ENCODE data around the gene HIKESHI. TPM values are rescaled to one million over a fixed set of nuclear protein-coding genes. Genes with fewer than 3 reads are reported as not detected.

Gene HIKESHI
- total RNA-seq, 2 experiments from 2014 or later = 53.5 to 54.9 TPM

DNA sequence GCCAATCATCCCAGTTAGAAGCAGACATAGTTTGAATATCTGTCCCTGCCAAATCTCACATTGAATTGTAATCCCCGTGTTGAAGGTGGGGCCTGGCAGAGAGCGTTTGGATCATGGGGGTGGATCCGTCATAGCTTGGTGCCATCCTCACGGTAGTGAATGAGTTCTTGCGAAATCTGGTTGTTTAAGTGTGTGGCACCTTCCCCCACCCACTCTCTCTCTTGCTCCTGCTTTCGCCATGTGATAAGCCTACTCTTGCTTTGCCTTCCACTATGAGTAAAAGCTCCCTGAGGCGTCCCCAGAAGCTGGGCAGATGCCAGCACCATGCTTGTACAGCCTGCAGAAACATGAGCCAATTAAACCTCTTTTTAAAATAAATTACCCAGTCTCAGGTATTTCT, 67.6 kb downstream of the HIKESHI start:
- POLR2A ChIA-PET = no interaction called here
- CTCF ChIA-PET = no interaction called here

DNA sequence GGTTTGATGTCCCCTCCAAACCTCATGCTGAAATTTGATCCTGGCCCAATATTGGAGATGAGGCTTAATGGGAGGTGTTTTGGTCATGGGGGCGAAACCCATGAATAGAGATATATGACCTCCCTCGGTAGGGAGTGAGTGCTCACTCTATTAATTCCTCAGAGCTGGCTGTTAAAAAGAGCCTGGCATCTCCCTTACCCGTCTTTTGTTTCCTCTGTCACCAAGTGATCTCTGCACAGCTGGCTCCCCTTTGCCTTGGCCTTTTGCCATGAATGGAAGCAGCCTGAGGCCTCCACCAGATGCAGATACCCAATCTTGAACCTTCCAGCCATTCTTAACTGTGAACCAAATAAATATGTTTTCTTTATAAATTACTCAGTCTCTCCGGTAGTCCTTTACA, 68.1 kb downstream of the HIKESHI start:
- ChIA-PET CTCF (no interaction called here), POLR2A (no interaction called here)

DNA sequence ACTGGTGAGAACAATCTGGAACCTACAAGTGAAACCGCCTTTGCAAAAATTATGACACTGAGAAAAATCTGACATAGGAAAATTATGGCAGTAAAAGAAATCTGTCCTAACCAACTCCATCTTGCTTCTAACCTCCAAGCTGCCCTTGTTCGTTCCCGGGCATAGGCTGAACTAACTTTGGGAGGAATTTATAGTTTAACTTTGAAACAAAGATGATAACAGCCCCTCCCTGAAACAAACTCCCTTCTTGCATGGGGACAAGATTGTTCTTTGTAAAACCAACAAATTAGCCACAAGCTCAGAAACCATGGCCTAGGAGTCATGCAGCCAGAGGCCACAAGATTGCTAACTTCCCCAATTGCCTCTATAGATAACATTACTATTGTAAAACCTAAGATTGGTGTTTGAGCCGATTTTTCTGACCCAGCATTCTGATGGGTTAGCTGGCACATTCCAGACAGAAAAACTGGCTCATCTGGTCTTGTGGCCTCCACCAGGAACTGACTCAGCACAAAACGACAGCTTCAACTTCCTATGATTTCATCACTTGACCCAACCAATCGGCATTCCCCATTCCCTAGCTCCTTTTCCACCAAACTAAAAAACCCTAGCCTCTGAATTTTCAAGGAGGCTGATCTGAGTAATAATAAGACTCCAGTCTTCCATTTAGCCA, 69.0 kb downstream of the HIKESHI start:
- ChIA-PET POLR2A (no interaction called here), CTCF (no interaction called here)

DNA sequence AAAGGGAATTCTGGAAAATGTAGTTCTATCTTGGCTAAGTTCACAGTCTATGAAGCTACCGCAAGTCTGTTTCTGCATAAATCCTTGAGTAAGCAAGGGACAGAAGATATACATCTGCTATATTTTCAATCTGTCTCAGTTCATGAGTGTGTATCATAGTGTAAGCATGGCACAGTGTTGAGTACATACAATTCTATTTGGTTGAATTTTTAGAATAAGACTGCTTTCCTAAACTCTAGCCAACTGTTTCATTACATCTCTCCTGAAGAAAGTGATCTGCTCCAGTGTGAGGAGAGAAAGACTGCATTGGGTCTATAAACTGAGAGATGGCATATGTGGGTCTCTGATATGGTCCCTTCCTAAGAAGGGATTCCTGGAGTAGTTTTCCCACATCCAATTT, 70.0 kb downstream of the HIKESHI start:
- POLR2A ChIA-PET = no interaction called here
- CTCF ChIA-PET = no interaction called here

DNA sequence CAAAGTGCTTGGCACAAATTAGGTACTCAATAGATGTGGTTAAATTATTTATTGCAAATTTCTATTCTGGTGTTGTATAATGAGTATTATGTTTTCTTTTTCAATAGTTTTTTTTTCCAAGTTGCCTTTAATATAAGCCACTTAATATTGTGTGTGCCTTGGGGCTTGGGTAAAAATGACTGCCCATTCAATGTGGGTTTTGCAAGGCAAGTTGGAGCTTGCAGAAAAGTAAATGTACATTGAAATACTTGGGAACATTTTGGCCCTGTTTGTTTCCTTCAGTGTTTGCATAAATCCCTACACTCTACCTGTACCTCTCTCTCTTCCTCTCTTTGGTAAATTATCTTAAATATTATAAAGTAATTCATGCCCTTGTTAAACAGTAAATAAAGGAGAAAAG, 70.5 kb downstream of the HIKESHI start:
- ChIA-PET CTCF (no interaction called here), POLR2A (no interaction called here)

DNA sequence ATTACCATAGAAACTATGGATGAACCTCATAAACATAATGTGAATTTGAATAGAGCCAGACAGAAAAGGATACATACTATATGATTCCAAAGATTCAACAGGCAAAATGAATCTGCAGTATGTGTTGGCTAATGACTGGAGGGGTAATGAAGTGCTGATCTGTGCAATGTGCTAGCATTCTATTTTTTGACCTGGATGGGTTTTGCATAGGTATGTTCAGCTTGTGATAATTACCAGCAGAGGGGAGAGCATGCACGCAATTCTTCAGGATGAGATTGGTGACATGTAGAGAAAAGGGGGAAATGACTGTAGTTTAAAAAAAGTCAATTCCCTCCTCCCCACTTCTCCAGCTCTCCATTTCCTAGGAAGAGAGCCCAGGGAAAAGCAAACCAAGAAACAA, 72.0 kb downstream of the HIKESHI start:
- POLR2A ChIA-PET = no interaction called here
- CTCF ChIA-PET = no interaction called here

DNA sequence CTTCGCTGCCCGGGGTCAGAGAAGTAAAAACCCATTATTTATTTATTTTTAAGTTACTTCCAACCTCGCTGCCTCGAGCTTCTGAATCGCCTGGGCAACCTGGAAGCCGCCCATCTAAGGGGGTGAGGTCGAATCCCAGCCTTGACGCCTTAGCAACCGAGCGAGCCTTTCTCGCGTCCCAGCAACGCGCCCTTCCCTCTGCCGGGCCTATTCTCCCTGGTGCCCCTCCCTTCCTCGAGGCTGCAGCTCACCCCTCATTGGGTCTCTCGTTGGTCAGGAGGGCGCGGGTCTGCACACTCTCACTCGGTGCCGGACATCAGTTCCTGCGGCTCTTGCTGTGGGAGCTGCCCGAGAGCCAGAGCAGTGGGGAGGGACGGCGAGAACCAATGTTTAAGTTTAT, 72.5 kb downstream of the HIKESHI start, which contains the start of gene CCDC81:
Gene CCDC81 (plus strand): TSS at position 302 of the 400 bp plus-strand sequence. CDS start 277 bp downstream, outside the sequence.
- ChIA-PET CTCF (no interaction called here), POLR2A (no interaction called here)

DNA sequence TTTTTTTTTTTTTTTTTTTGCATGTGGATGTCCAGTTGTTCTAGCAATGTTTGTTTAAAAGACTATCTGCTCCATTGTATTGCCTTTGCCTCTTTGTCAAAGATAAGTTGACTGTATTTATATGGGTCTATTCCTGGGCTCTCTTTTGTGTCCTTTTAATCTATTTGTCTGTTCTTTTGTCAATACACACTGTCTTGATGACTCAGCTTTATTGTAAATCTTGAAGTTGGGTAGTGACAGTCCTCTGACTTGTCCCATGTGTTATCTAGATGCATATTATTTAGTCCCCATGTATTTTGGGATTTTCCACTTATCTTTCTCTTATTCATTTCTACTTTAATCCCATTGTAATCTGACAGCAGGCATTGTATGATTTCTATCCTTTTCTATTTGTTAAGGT, 75.9 kb downstream of the HIKESHI start:
- ChIA-PET POLR2A (no interaction called here), CTCF (no interaction called here)

DNA sequence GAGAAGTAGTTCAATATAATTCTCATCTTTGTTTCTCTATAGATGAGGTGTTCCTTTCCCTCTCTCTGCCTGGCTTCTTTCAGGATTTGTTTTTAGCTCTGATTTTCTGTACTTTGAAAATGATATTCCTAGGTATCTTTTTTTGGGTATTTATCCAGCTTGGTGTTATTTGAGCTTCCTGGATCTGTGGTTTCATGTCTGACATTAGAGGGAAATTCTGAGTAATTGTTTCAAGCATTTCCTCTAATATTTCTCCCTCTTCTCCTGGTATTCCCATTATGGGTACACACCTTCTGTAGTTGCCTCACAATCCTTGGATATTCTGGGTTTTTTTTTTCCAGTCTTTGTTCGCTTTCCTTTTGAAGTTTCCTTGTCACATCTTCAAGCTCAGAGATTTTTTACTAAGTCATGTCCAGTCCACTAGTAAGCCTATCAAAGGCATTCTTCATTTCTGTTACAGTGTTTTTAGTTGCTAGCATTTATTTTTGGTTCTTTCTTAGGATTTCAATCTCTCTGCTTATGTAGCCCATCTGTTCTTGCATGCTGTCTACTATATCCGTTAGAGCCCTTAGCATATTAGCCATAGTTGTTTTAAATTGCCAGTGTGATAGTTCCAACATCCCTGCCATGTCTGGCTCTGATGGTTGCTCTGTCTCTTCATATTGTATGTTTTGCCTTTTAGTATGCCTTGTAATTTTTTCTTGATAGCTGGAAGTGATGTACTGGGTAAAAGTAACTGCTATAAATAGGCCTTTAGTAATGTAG, 78.4 kb downstream of the HIKESHI start:
- CTCF ChIA-PET = interaction anchor here (0.5 kb wide), 1 partner anchor 334 kb away, joined by 6 read pairs; no protein-coding TSS in a partner anchor
- POLR2A ChIA-PET = no interaction called here

DNA sequence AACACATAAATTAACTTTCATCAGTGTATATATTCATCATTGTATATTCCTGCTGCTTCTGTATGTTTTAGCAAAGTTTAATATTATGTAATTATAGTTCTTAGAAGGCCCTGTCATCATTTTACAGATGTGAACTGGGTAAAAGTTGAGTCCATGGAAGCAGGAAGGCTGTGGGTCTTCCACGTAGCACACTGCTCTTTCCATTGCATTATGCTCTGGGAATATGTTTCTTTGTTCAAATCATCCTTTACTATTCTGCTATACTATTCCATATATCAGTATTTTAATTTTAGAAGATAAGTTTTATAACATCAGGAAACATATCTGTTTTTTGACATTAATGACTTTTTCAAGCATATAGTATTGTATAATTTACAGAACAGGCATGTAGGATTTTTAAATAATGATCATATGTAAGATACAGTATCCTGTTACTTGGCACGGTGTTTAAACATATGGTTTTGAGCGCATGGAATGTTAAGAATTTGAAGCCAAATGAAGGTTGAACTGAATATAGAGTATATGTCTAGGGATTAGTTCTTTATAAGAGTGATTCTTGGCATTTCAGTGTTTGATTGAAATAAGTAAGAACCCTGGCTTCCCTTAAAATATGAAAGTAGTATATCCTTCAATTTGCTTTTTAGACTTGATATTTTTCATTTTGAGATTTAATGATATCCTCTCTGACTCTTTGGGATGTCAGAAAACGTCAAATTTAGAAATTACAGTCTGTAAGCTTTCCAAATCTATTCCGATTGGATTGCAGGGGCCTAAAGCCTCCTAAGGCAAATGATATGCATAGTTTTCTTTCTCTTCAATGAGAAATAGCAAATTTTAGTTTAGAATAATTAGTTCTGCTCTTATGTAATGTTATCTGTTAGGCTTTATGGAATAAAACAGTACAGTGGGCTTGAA, 81.3 kb downstream of the HIKESHI start:
- ChIA-PET POLR2A (no interaction called here), CTCF (no interaction called here)

DNA sequence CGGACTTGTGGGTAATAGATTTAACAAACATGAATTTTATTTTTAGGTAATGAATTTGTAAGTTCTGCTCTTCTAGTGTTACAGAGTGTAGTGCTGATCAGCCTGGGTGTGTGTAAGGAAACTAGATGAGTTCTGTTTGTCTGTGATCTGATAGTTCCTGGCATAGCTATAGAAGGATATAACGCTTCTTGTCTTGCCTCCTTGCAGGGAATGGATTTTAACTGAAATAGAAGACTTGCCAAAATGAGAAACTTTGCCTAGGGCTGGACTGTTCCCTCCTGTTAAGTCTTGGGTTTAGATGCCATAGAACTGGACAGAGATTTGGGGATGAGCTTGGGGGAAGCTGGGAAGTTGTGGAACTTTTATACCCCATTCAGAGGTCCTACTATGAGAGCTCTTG, 84.2 kb downstream of the HIKESHI start:
- POLR2A ChIA-PET = no interaction called here
- CTCF ChIA-PET = no interaction called here

DNA sequence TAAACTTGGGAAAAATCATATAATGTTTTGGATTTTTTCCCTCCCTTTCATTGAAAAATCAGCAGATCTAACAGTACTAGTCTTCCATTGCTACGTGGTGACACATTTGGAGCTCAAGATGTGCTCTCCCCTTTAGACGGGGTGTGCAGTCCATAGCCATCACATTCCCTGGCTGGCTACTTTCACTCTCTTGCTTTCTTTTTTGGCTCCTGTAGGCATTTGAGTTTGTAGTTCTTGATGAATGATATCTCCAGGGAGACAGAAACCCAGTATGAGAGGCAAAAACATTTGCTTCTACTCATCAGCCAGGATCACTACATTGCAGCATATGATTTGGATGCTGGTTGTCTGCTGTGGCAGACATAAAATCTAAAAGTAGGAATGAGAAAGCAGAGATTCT, 84.7 kb downstream of the HIKESHI start:
- POLR2A ChIA-PET = no interaction called here
- CTCF ChIA-PET = no interaction called here

DNA sequence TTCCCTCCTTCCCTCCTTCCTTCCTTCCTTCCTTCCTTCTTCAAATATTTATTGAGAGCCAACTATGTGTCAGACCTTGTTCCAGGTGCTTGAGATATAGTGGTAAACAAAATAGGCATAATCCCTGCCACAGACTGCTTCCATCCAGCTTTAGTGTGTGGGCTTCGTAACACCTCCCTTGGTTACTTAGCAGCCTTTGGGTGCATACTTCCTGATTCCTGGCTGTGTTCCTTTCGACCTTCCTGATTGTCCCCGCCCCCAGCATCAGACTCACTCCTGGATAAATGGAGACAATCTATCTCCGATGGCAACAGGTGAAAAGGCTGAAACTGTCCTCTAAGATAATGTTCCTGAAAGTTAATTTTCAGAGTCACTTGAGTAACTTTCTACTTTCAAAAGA, 86.2 kb downstream of the HIKESHI start:
- CTCF ChIA-PET = no interaction called here
- POLR2A ChIA-PET = no interaction called here

DNA sequence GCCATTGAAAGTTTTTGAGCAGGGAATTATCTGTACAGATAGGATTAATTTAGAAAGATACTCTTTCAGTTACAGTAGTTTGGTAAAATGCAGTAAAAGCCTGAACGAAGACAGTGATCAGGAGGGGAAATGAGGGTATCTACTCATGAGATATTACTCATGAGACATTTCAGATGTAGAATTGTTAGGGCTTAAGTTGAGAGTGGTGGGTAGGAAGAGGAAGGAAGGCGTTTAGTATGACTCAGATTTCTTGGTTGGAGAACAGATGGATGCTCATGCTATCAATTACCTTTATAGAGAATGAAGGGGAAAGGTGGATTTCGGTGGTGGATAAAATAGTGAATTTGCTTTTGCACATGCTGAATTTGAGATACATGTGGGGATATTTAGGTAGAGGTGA, 88.4 kb downstream of the HIKESHI start:
- CTCF ChIA-PET = no interaction called here
- POLR2A ChIA-PET = no interaction called here

DNA sequence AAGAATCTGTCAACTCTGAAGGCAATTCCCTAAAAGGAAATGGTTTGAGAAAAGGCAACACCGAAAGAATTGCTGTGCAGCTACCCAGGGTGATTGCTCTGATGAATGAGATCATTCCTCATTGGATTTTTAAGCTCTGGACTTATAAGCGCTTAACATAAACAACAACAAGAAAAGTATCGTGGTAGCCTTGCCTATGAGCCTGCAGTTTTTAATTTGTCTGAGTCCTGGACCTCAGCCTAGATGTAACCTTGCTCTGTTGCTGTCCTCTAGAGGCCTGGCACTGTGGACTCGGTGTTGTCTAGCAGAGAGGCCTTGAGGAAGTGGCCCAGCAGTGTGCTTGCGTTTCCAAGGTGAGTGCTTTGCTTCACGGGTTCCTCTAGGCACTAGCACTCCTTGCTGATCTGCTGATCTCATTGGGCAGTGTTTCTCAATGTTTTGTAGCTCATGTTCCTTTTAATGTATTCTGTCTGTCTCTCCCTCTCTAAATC, 93.1 kb downstream of the HIKESHI start:
- CTCF ChIA-PET = no interaction called here
- POLR2A ChIA-PET = no interaction called here

Other genes starting within 250 kb of the HIKESHI start
- 10 to 100 TPM; 91.1 to 92.2 TPM for gene PICALM, start 233.2 kb upstream of the HIKESHI start, total RNA-seq
- 100 to 1,000 TPM; 173 TPM for gene EED, start 57.5 kb upstream of the HIKESHI start, total RNA-seq
- gene CCDC81, start 72.6 kb downstream of the HIKESHI start, total RNA-seq = under 1 TPM; 0.13 to 0.32 TPM